DND-41 (cell line): ENCODE data around the gene CHD1L.
"Not testable (repeated sequence)": the region's sequence is repeated elsewhere in the genome, so short reads cannot be mapped to it uniquely, and the experiment has no call there.

Experiments
- ATAC-seq: fragments of 200-7000 bp; cut with Tn5 transposase; 3 replicates; pipeline ENCODE4 v1.9.1; 2021; ENCODE audit warnings: low read depth; ENCODE audit not compliant: insufficient read depth
- DNase-seq: peaks from one replicate; pipeline ENCODE4 v3.0.0-alpha.2; 2020
- H2AFZ ChIP-seq: 2 replicates; pipeline ENCODE4 v1.6.0; 2012; ENCODE audit warnings: low read depth, low read length
- H3K27ac ChIP-seq: 2 replicates; pipeline ENCODE4 v1.5.1; 2012; ENCODE audit warnings: low read length, inconsistent platforms
- H3K27me3 ChIP-seq: fragments of 200-600 bp; sonication (generic); 2 replicates; pipeline ENCODE4 v1.6.0; 2012; ENCODE audit warnings: low read length, mild to moderate bottlenecking, inconsistent platforms; ENCODE audit not compliant: insufficient read depth, poor library complexity
- H3K36me3 ChIP-seq: 2 replicates; pipeline ENCODE4 v1.5.1; 2012; ENCODE audit warnings: low read length, inconsistent platforms; ENCODE audit not compliant: insufficient read depth
- H3K4me1 ChIP-seq: 2 replicates; pipeline ENCODE4 v1.5.1; 2012; ENCODE audit warnings: mild to moderate bottlenecking, low read length; ENCODE audit not compliant: insufficient read depth
- H3K4me2 ChIP-seq: 2 replicates; pipeline ENCODE4 v1.6.0; 2012; ENCODE audit warnings: mild to moderate bottlenecking, moderate library complexity, low read length, inconsistent platforms; ENCODE audit not compliant: insufficient read depth
- H3K4me3 ChIP-seq, 2 experiments: fragments of 200-600 bp in 1 of 2; shearing (Covaris generic) in 1 of 2; 2 replicates each; pipeline ENCODE4 v1.5.1; 2012 to 2016; ENCODE audit warnings: inconsistent platforms in 2 of 2, low read length in 2 of 2, mild to moderate bottlenecking in 2 of 2, low read depth in 1 of 2, moderate library complexity in 1 of 2
- H3K79me2 ChIP-seq: 2 replicates; pipeline ENCODE4 v1.6.0; 2012; ENCODE audit warnings: low read length, inconsistent platforms; ENCODE audit not compliant: insufficient read depth
- H3K9ac ChIP-seq: 2 replicates; pipeline ENCODE4 v1.6.0; 2012; ENCODE audit warnings: low read depth, mild to moderate bottlenecking, inconsistent platforms, low read length, moderate library complexity
- H3K9me3 ChIP-seq: 2 replicates; pipeline ENCODE4 v1.5.1; 2012; ENCODE audit warnings: low read length, moderate library complexity, mild to moderate bottlenecking, inconsistent platforms; ENCODE audit not compliant: insufficient read depth, severe bottlenecking
- H4K20me1 ChIP-seq: 2 replicates; pipeline ENCODE4 v1.6.0; 2012; ENCODE audit warnings: low read length; ENCODE audit not compliant: insufficient read depth
- EZH2 ChIP-seq: IDR thresholded peaks from 3 replicates; pipeline ENCODE4 v1.6.1; 2012; ENCODE audit warnings: borderline replicate concordance, low read depth, mild to moderate bottlenecking, moderate library complexity, low read length, inconsistent platforms; ENCODE audit not compliant: severe bottlenecking
- TF ChIP-seq, protein P1 (sequence below): IDR thresholded peaks from 2 replicates; pipeline ENCODE4 v1.5.1; 2012; ENCODE audit warnings: borderline replicate concordance, low read length, moderate library complexity, mild to moderate bottlenecking; ENCODE audit not compliant: poor library complexity, severe bottlenecking; ENCODE audit errors: extremely low read depth

The CHD1L gene

DNA sequence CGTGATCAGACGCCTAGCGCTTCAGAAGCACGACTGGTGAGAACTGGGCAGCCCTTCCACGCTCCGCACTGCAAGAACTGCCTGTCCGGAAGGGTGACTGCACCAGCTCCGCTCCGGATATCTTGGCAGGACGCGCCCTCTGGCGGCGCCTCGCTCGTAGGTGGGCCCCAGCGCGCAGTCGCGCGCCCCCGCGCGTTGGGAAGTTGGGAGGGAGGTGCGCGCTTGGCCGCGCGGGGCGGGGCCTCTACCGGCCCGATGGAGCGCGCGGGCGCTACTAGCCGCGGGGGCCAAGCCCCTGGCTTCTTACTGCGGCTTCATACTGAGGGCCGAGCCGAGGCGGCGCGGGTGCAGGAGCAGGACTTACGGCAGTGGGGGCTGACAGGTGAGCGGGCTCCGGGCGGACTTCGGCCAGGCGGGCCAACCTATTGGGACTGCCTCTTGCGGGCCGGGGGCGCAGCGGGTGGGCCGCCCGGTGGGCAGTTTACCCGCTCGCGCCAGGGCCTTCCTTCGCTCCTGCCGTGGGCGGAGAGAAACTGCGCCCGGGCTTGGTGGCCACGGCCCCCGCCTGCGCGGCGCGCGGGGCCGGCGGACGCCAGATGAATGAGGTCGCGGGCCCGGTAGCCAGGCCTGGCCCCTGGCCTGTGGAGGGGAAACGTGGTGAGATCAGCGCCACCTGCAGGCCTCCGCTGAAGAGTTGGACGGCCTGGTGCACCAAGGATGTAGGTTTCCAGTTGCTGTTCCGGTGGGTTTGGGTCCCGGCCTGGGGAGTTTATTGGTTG, at the start of gene CHD1L:
CHD1L (plus strand) TSS at position 236 of the 779 bp plus-strand sequence; CDS start at position 256, 20 bp downstream.
- TF ChIP-seq, protein P1, sequence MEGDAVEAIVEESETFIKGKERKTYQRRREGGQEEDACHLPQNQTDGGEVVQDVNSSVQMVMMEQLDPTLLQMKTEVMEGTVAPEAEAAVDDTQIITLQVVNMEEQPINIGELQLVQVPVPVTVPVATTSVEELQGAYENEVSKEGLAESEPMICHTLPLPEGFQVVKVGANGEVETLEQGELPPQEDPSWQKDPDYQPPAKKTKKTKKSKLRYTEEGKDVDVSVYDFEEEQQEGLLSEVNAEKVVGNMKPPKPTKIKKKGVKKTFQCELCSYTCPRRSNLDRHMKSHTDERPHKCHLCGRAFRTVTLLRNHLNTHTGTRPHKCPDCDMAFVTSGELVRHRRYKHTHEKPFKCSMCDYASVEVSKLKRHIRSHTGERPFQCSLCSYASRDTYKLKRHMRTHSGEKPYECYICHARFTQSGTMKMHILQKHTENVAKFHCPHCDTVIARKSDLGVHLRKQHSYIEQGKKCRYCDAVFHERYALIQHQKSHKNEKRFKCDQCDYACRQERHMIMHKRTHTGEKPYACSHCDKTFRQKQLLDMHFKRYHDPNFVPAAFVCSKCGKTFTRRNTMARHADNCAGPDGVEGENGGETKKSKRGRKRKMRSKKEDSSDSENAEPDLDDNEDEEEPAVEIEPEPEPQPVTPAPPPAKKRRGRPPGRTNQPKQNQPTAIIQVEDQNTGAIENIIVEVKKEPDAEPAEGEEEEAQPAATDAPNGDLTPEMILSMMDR, result peak; percentile 95
- TF ChIP-seq EZH2, result no peak

DNA sequence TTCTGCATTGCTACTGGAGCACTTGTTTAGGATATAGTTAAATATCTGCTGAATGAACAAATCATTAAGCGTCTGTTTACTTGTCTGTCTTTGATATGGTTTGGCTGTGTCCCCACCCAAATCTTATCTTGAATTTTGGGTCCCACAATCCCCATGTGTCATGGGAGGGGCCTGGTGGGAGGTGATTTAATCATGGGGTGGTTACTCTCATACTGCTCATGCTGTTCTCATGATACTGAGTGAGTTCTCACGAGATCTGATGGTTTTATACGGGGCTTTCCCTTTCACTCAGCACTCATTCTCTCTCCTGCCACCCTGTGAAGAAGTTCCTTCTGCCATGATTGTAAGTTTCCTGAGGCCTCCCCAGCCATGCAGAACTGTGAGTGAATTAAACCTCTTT, 45.2 kb upstream of the CHD1L start:
- ATAC-seq, result not testable (repeated sequence)

More for the DNA sequence above, at the start of gene CHD1L:
- H3K27ac ChIP-seq, result peak within 1 kb of the TSS; percentile 84
- peaks cover 41% of the 10 kb centered on the region for H4K20me1 ChIP-seq
- no peaks in the 10 kb centered on the region for H3K9me3 ChIP-seq
- H3K27me3 ChIP-seq, result no peaks in the 10 kb centered on the region
- peaks cover 51% of the 10 kb centered on the region for H3K79me2 ChIP-seq
- peaks cover 17% of the 10 kb centered on the region for H3K36me3 ChIP-seq
- peak; percentile 95 for DNase-seq
- peak within 1 kb of the TSS; percentile 87 for H3K4me2 ChIP-seq
- H2AFZ ChIP-seq, result peak within 1 kb of the TSS; percentile 88
- ATAC-seq, result peak; percentile 89
- H3K4me3 ChIP-seq, result peak within 1 kb of the TSS; percentile 80 to 85
- peak within 1 kb of the TSS; percentile 99 for H3K9ac ChIP-seq
- H3K4me1 ChIP-seq, result peaks cover 49% of the 10 kb centered on the region

DNA sequence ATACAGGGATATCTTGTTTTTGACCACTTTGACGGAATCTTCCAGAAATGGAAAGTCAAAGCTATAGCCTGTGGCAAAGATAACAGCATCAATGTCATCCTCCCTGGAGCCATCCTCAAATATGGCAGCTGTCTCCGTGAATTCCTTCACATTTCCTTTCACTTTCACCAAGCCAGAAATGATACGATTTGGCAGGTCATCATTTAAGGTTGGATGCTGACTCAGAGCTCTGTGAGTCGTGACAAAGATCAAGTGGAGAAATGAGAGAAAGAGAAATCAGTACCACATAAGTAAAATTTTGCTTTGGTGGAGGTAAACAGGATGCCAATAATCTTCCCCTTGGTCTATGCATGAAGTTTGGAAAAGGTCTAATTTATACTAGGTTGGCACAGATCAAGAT, 41.2 kb upstream of the CHD1L start:
- no peak for DNase-seq
- no peaks in the 10 kb centered on the region for H3K9me3 ChIP-seq
- TF ChIP-seq EZH2, result no peak
- TF ChIP-seq, protein P1, result no peak

More for the DNA sequence above, 45.2 kb upstream of the CHD1L start:
- not testable (repeated sequence) for H3K36me3 ChIP-seq, H3K27ac ChIP-seq, H3K4me3 ChIP-seq, H3K9ac ChIP-seq, H3K27me3 ChIP-seq, H4K20me1 ChIP-seq, H3K4me1 ChIP-seq, H3K79me2 ChIP-seq, H2AFZ ChIP-seq, H3K9me3 ChIP-seq, H3K4me2 ChIP-seq, DNase-seq

DNA sequence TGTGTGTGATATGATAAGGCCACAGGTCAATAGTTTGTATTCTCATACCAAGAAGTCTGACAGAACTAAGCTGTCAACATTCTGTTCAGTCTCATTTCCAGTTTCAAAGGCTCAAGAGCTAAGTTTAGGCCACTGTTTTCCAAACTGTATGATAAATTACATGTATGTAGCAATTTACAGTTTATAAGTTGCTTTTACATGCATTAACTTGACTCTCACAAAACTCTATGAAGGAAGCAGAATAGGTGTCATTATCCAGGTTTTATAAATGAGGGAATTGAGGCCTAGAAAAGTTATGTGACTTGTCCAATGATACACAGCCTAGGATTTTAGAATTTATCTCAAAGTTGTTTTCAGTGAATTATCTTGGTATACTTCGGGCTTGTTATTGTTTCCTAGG, 40.7 kb upstream of the CHD1L start:
- H3K4me1 ChIP-seq, result no peaks in the 10 kb centered on the region
- H3K27me3 ChIP-seq, result no peaks in the 10 kb centered on the region
- H4K20me1 ChIP-seq, result no peaks in the 10 kb centered on the region
- H3K9me3 ChIP-seq, result no peaks in the 10 kb centered on the region
- TF ChIP-seq, protein P1, result no peak
- no peak for TF ChIP-seq EZH2
- no peaks in the 10 kb centered on the region for H3K79me2 ChIP-seq
- no peak overlapping the region for H3K9ac ChIP-seq
- no peak overlapping the region for H3K4me2 ChIP-seq
- H3K27ac ChIP-seq, result no peak overlapping the region
- H2AFZ ChIP-seq, result no peak overlapping the region
- DNase-seq (no peak), ATAC-seq (no peak)
- H3K4me3 ChIP-seq, result no peak overlapping the region
- no peaks in the 10 kb centered on the region for H3K36me3 ChIP-seq

More for the DNA sequence above, 41.2 kb upstream of the CHD1L start:
- Histone ChIP-seq H3K36me3 (no peaks in the 10 kb centered on the region), H3K4me3 (no peak overlapping the region), H2AFZ (no peak overlapping the region), H3K4me1 (no peaks in the 10 kb centered on the region), H3K79me2 (no peaks in the 10 kb centered on the region), H3K4me2 (no peak overlapping the region), H4K20me1 (no peaks in the 10 kb centered on the region), H3K9ac (no peak overlapping the region), H3K27ac (no peak overlapping the region), H3K27me3 (no peaks in the 10 kb centered on the region)
- ATAC-seq, result no peak
